ENCODE results near the gene POFUT2.

Gene POFUT2

DNA sequence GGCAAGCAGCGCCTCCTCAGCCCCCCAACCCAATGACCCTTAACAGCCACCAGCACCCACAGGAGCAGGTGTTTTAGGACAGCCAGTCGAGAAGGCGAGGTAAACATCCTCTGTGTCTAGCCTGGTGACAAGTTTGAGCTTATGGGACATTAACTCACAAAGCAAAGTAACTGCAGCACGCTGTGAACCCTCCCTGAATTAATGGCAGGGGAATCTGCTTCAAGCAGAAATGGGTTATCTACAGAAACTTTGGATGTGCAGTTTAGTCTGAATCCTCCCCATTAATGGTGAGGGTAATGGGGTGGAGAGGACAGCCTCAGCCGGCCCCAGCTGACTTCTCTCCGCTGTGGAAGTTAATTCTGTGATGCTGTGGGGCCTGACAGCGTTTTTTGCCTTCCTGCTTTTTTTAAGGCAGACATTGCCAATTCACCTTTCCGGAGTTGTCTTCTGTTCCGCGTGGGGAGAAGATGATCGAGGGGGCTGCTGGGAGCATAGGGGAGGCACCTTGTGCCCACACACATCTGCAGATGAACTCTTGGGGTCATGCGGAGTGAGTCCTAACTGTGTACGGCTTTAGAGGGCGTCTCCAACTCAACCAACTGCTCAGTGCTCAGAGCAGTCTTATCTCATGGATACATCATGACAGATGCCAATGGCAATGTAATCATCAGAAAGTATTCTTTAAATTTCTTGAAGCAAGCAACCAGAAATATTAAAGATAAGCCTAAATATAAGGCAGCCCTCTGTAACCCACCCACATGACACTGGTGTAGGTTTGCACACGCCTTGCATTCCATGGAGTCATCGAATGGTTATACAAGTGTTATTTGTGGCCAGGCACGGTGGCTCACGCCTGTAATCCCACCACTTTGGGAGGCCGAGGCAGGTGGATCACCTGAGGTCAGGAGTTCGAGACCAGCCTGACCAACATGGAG lies 41.0 kb downstream of the POFUT2 start:
- TF ChIP-seq, protein P1, sequence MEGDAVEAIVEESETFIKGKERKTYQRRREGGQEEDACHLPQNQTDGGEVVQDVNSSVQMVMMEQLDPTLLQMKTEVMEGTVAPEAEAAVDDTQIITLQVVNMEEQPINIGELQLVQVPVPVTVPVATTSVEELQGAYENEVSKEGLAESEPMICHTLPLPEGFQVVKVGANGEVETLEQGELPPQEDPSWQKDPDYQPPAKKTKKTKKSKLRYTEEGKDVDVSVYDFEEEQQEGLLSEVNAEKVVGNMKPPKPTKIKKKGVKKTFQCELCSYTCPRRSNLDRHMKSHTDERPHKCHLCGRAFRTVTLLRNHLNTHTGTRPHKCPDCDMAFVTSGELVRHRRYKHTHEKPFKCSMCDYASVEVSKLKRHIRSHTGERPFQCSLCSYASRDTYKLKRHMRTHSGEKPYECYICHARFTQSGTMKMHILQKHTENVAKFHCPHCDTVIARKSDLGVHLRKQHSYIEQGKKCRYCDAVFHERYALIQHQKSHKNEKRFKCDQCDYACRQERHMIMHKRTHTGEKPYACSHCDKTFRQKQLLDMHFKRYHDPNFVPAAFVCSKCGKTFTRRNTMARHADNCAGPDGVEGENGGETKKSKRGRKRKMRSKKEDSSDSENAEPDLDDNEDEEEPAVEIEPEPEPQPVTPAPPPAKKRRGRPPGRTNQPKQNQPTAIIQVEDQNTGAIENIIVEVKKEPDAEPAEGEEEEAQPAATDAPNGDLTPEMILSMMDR (IDR thresholded peaks at IDR 0.05; ENCODE audit: low read depth, low read length): no peak
- DNase-seq (ENCODE audit: low read depth in 2 of 2): no peak
- H3K4me3 ChIP-seq (replicated peaks in 1 of 2; ENCODE audit: low read depth in 2 of 2, low read length in 2 of 2): no peak overlapping the region

DNA sequence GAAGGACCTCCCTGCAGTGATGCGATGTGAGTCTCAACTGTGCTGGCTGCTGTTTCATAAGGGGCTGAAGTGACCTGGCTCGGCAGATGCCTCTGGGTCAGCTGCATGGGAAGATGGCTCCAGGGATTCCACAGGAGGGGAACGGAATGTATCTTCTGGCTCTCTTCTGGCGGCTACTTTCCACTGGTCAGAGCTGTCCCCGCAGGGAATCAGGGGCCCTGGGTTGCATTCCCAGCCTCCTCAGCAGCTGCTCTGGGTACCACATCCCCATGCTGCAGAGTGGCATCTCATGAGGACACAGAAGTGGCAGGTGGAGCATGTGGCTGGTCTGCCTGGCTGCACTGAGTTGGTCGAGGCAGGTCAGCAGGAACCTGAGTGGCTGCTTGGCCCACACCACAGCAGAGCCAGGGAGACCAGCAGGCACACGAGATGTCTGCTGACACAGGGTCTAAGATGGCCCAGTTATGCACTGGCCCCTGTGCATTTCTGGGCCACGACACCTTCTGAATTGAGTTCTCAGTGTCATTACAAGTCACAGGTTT lies 42.8 kb downstream of the POFUT2 start:
- TF ChIP-seq, protein P1 (IDR thresholded peaks at IDR 0.05; ENCODE audit: low read depth, low read length): no peak
- H3K4me3 ChIP-seq (replicated peaks in 1 of 2; ENCODE audit: low read depth in 2 of 2, low read length in 2 of 2): no peak overlapping the region
- no peak for DNase-seq (ENCODE audit: low read depth in 2 of 2)

DNA sequence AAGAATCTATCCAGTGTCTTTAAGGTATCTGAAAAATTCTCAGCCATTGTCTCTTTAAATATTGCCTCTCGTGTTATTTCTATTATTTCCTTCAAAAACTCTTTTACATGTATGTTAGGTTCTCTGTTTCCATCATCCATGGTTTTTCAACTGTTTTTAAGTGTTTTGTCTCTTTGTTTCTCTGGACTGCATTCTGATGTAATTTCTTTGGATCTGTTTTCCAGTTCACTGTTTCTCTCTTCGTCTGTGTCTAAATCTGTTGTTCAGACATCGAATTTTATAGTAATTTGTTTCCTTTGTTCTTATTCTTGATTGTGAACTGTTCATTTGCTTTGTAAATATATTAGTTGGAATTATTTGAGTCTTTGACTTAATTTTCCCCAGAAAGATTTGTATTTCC lies 44.1 kb downstream of the POFUT2 start:
- no peak overlapping the region for H3K4me3 ChIP-seq (replicated peaks in 1 of 2; ENCODE audit: low read depth in 2 of 2, low read length in 2 of 2)
- no peak for DNase-seq (ENCODE audit: low read depth in 2 of 2)
- TF ChIP-seq, protein P1 (IDR thresholded peaks at IDR 0.05; ENCODE audit: low read depth, low read length): no peak

DNA sequence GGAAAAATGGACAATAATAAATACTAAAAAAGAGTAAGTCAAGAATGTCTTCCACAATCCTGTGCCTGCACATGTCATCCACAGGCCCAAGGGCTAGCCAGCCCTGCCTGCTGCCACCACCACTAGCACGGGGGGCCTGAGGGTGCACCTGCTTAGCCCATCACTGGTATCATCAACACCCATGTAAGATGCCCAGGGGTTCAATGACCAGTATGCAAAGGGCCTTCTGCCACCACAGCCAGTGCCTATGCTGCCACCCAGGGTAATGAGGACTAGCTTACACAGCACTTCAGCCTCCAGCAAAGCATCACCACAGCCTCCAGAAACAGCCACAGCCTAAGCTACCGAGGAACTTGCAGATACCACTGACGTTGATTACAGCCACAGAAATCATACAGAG lies 46.3 kb downstream of the POFUT2 start:
- no peak for DNase-seq (ENCODE audit: low read depth in 2 of 2)
- TF ChIP-seq, protein P1 (IDR thresholded peaks at IDR 0.05; ENCODE audit: low read depth, low read length): no peak
- H3K4me3 ChIP-seq (replicated peaks in 1 of 2; ENCODE audit: low read depth in 2 of 2, low read length in 2 of 2): no peak overlapping the region

DNA sequence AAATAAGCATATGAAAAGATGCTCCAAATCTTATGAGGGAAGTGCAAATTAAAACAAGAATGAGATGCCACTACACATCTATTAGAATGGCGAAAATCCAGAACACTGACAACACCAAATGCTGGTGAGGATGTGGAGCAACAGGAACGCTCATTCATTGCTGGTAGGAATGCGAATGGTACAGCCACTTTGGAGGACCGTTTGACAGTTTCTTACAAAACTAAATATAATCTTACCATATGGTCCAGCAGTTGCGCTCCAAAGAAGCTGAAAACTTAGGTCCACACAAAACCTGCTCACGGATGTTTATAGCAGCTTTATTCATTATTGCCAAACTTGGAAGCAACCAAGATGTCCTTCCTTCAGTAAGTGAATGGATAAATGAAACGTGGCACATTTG lies 50.3 kb downstream of the POFUT2 start:
- no peak overlapping the region for H3K4me3 ChIP-seq (replicated peaks in 1 of 2; ENCODE audit: low read depth in 2 of 2, low read length in 2 of 2)
- no peak for DNase-seq (ENCODE audit: low read depth in 2 of 2)
- TF ChIP-seq, protein P1 (IDR thresholded peaks at IDR 0.05; ENCODE audit: low read depth, low read length): no peak

DNA sequence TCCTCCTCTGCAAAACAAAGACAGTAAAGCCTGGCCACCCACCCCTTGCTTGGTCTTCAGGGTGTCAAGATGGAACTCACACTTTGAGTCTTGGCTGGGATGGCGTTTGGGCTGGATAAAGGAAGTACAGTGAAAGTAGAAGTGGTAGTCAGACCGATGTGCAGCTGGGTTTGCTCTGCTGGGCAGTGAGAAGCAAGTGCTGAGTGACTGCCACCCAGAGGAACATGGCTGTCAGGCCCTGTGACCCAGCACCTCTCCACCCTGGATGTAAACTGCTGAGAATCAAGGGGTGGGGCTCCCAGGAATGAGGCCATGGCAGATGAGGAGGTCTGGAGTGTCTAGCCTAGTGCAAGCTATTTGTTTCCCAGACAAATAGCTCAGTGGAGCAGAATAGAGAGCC lies 51.2 kb downstream of the POFUT2 start:
- DNase-seq (ENCODE audit: low read depth in 2 of 2): no peak
- H3K4me3 ChIP-seq (replicated peaks in 1 of 2; ENCODE audit: low read depth in 2 of 2, low read length in 2 of 2): no peak overlapping the region
- TF ChIP-seq, protein P1 (IDR thresholded peaks at IDR 0.05; ENCODE audit: low read depth, low read length): no peak

Data from cardiac fibroblast (primary cell).